Erythroblast (primary cell): Measurements from ENCODE around the gene NT5C3B.
"Not testable (repeated sequence)": the region's sequence is repeated elsewhere in the genome, so short reads cannot be mapped to it uniquely, and the experiment has no call there.

Experiments
- DNase-seq, 2 experiments: peaks; one replicate each; lab custom pipeline; 2025; lab: John Stamatoyannopoulos, UW
- GATA1 ChIP-seq: IDR thresholded peaks from 2 replicates; pipeline ENCODE4 v1.6.1; 2011; ENCODE audit warnings: low read depth, mild to moderate bottlenecking, control low read depth, low read length, moderate library complexity
- POLR2A ChIP-seq: IDR thresholded peaks from 2 replicates; pipeline ENCODE4 v1.6.1; 2011; ENCODE audit warnings: mild to moderate bottlenecking, low read length

NT5C3B gene

GRCh38 chr17:41863074-41863848 lies 27.2 kb upstream of the NT5C3B start:
- DNase-seq, result no peak

GRCh38 chr17:41860254-41860931 lies 24.4 kb upstream of the NT5C3B start:
- DNase-seq, result no peak
- TF ChIP-seq POLR2A (no peak), GATA1 (no peak)

More at GRCh38 chr17:41863074-41863848, 27.2 kb upstream of the NT5C3B start:
- TF ChIP-seq POLR2A (no peak), GATA1 (no peak)

- not testable (repeated sequence) for DNase-seq
These were observed 15.3 kb upstream of the NT5C3B start for GRCh38 chr17:41851382-41851781.

GRCh38 chr17:41849251-41849990 lies 13.4 kb upstream of the NT5C3B start:
- no peak for TF ChIP-seq GATA1
- no peak for TF ChIP-seq POLR2A
- DNase-seq, result no peak

GRCh38 chr17:41848788-41849187 lies 12.8 kb upstream of the NT5C3B start:
- DNase-seq, result no peak
- TF ChIP-seq GATA1 (no peak), POLR2A (no peak)

GRCh38 chr17:41844971-41845370 lies 8.9 kb upstream of the NT5C3B start:
- no peak for DNase-seq
- TF ChIP-seq POLR2A (no peak), GATA1 (no peak)

- not testable (repeated sequence) for DNase-seq
These were observed 4.7 kb upstream of the NT5C3B start for GRCh38 chr17:41840781-41841180.

- not testable (repeated sequence) for DNase-seq
These were observed 3.4 kb upstream of the NT5C3B start for GRCh38 chr17:41839448-41839847.

GRCh38 chr17:41837761-41838538 lies 1.9 kb upstream of the NT5C3B start, which contains the start of gene KLHL10:
TSS of gene KLHL10 (plus strand) at chr17:41837825. CDS start at chr17:41837933, 108 bp downstream.
- no peak for TF ChIP-seq POLR2A
- TF ChIP-seq GATA1, result no peak
- DNase-seq, result no peak

- no peak for TF ChIP-seq GATA1
- no peak for TF ChIP-seq POLR2A
- DNase-seq, result no peak
These were observed 641 bp upstream of the NT5C3B start for GRCh38 chr17:41836550-41837196.

GRCh38 chr17:41835214-41835799 lies 725 bp downstream of the NT5C3B start:
- no peak for DNase-seq
- TF ChIP-seq GATA1 (no peak), POLR2A (no peak)

GRCh38 chr17:41829961-41830360 lies 6.1 kb downstream of the NT5C3B start:
- DNase-seq, result not testable (repeated sequence)

- TF ChIP-seq POLR2A, result no peak
- TF ChIP-seq GATA1, result no peak
- DNase-seq, result no peak
These were observed 10.7 kb downstream of the NT5C3B start for GRCh38 chr17:41825175-41825845.
